ENCODE measurements around the gene NMNAT2. TPM values are rescaled to one million over a fixed set of nuclear protein-coding genes. Genes with fewer than 3 reads are reported as not detected.

The NMNAT2 gene
- total and polyA plus RNA-seq, 2 experiments from 2014 or later = 3.6 to 10.0 TPM

- H3K9me3 Mint-ChIP-seq = no peaks in the 10 kb centered on the region; the same call in 2 of the 3 replicates
- H3K9me2 ChIP-seq (ENCODE audit: insufficient read depth) = no peaks in the 10 kb centered on the region
- H3K27me3 ChIP-seq (ENCODE audit: insufficient read depth) = no peaks in the 10 kb centered on the region
- ATAC-seq = no peak
- no peak overlapping the region for H2AFZ ChIP-seq
- H3K79me2 ChIP-seq (replicated peaks; ENCODE audit: insufficient read depth) = no peaks in the 10 kb centered on the region
- no peak overlapping the region for H3K4me2 ChIP-seq
- H3F3A ChIP-seq (replicated peaks; ENCODE audit: low read depth) = peaks cover 6% of the 10 kb centered on the region; the same call in 1 of the 2 replicates
- H3K4me3 Mint-ChIP-seq = no peak overlapping the region
- no peaks in the 10 kb centered on the region for H3K36me3 ChIP-seq (ENCODE audit: insufficient read depth)
- no peak overlapping the region for H3K27ac ChIP-seq (ENCODE audit: low read depth)
- no peak for DNase-seq (ENCODE audit: low spot score)
- H3K27me3 Mint-ChIP-seq (ENCODE audit: insufficient read depth, low read depth, poor library complexity) = no peaks in the 10 kb centered on the region
- no peak overlapping the region for H3K4me3 ChIP-seq
- peaks cover 14% of the 10 kb centered on the region for H3K4me1 ChIP-seq (ENCODE audit: insufficient read depth)
- 0 out of 2 replicates have a peak overlapping the region, but pooled peaks have one; percentile 35 for H3K27ac Mint-ChIP-seq
- no peaks in the 10 kb centered on the region; the same call in 2 of the 3 replicates for H3K36me3 Mint-ChIP-seq (ENCODE audit: low read depth)
- peaks cover 24% of the 10 kb centered on the region for H3K4me1 Mint-ChIP-seq
- no peaks in the 10 kb centered on the region for H4K20me1 ChIP-seq (replicated peaks; ENCODE audit: insufficient read depth)
- TF ChIP-seq REST (IDR thresholded peaks at IDR 0.05; ENCODE audit: unreplicated experiment) (no peak), EZH2 (IDR thresholded peaks at IDR 0.05; ENCODE audit: low read depth, unreplicated experiment) (no peak), POLR2AphosphoS5 (IDR thresholded peaks at IDR 0.05; ENCODE audit: low read depth) (no peak), STAT1 (IDR thresholded peaks at IDR 0.05; ENCODE audit: unreplicated experiment) (no peak), CREB1 (CRISPR knock-in tag; IDR thresholded peaks at IDR 0.05; ENCODE audit: low read depth) (no peak), ETS1 (IDR thresholded peaks at IDR 0.05) (no peak), ZNF114 (CRISPR knock-in tag; IDR thresholded peaks at IDR 0.05) (no peak), NANOG (IDR thresholded peaks at IDR 0.05; ENCODE audit: borderline replicate concordance) (no peak), CTCF (conservative IDR thresholded peaks at IDR 0.05; ENCODE audit: low read depth in 2 of 2) (no peak), ZNF331 (CRISPR knock-in tag; IDR thresholded peaks at IDR 0.05; ENCODE audit: low read depth) (no peak), ZNF462 (CRISPR knock-in tag; IDR thresholded peaks at IDR 0.05) (no peak), JUNB (IDR thresholded peaks at IDR 0.05; ENCODE audit: unreplicated experiment) (no peak), EZH2phosphoT487 (IDR thresholded peaks at IDR 0.05; ENCODE audit: unreplicated experiment) (no peak)
Observed at GRCh38 chr1:183283286-183283685, 134.9 kb downstream of the NMNAT2 start.
